A549 (cell line): ENCODE measurements around the gene CAMK2N2. TPM values are rescaled to one million over a fixed set of nuclear protein-coding genes. Genes with fewer than 3 reads are reported as not detected.

Experiments used
- ATAC-seq, 2 experiments: fragments of 200-7000 bp in 1 of 2; fragments of >200 bp in 1 of 2; cut with Nextera tagmentation in 1 of 2; cut with Tn5 transposase in 1 of 2; 3 replicates each; pipeline versions ENCODE4 v1.8.0 to v1.9.1; 2018 to 2020; ENCODE audit warnings: mild to moderate bottlenecking in 1 of 2, moderate library complexity in 1 of 2
- CTCF ChIA-PET: fragments of 300-600 bp; sonication (Branson Sonifier 250); formaldehyde crosslinking; extraction: SDS; loops from one replicate; lab custom pipeline; 2021; ENCODE audit warnings: antibody characterized with exemption, inconsistent platforms; lab: Yijun Ruan, JAX
- POLR2A ChIA-PET: fragments of 350-600 bp; formaldehyde crosslinking; extraction: SDS; loops from one replicate; lab custom pipeline; 2021; ENCODE audit warnings: antibody characterized with exemption, inconsistent platforms; lab: Yijun Ruan, JAX
- DNase-seq, 2 experiments: peaks; one replicate each; pipeline versions ENCODE4 v3.0.0 to v3.0.0-alpha.2; 2011 to 2016; ENCODE audit warnings: low read depth in 1 of 2, low spot score in 1 of 2
- FAIRE-seq: peaks from 2 replicates; lab custom pipeline; 2011; peaks lifted over from hg19 to GRCh38; lab: Jason Lieb, UNC
- H3K27ac ChIP-seq, 2 experiments: fragments of >200 bp; sonication (Bioruptor Twin); formaldehyde crosslinking; 3 replicates each; pipeline ENCODE4 v1.5.1; 2016 to 2017
- H3K4me1 ChIP-seq: fragments of >200 bp; sonication (Bioruptor Twin); formaldehyde crosslinking; 3 replicates; pipeline ENCODE4 v1.6.1; 2016
- H3K4me2 ChIP-seq: fragments of >200 bp; sonication (Bioruptor Twin); formaldehyde crosslinking; 3 replicates; pipeline ENCODE4 v1.6.1; 2016
- H3K4me3 ChIP-seq: fragments of >200 bp; sonication (Bioruptor Twin); formaldehyde crosslinking; 3 replicates; pipeline ENCODE4 v1.5.1; 2016
- H3K9me3 ChIP-seq: fragments of >200 bp; sonication (Bioruptor Twin); formaldehyde crosslinking; 3 replicates; pipeline ENCODE4 v1.6.1; 2016
- BCL3 ChIP-seq: fragments of >200 bp; sonication (Bioruptor Twin); formaldehyde crosslinking; IDR thresholded peaks from 3 replicates; pipeline ENCODE4 v1.6.1; 2016
- BHLHE40 ChIP-seq: IDR thresholded peaks from 2 replicates; pipeline ENCODE4 v1.6.1; 2012; ENCODE audit warnings: low read depth, low read length, inconsistent platforms
- CBX2 ChIP-seq: fragments of 200-600 bp; sonication (generic); IDR thresholded peaks from 2 replicates; pipeline ENCODE4 v1.6.1; 2016; ENCODE audit warnings: low read depth, mild to moderate bottlenecking, borderline replicate concordance
- CBX8 ChIP-seq: fragments of 200-600 bp; sonication (generic); IDR thresholded peaks from 2 replicates; pipeline ENCODE4 v1.6.1; 2016
- CEBPB ChIP-seq, 2 experiments: fragments of >200 bp in 1 of 2; sonication (Bioruptor Twin) in 1 of 2; formaldehyde crosslinking in 1 of 2; IDR thresholded peaks; 2 replicates each; pipeline ENCODE4 v1.6.1; 2012 to 2016
- CHD2 ChIP-seq: fragments of 150-350 bp; IDR thresholded peaks from 2 replicates; pipeline ENCODE4 v1.6.1; 2014; ENCODE audit warnings: low read length; ENCODE audit not compliant: partially characterized antibody
- E2F6 ChIP-seq: IDR thresholded peaks from 2 replicates; pipeline ENCODE4 v1.6.1; 2012; ENCODE audit warnings: low read depth, borderline replicate concordance
- GATA3 ChIP-seq: IDR thresholded peaks from 2 replicates; pipeline ENCODE4 v1.6.1; 2012; ENCODE audit warnings: borderline replicate concordance
- HEYL ChIP-seq: fragments of 250-450 bp; sonication (Bioruptor Pico); IDR thresholded peaks from 2 replicates; pipeline ENCODE4 v1.8.0; 2021; ENCODE audit warnings: mild to moderate bottlenecking, moderate library complexity
- HOXB13 ChIP-seq: fragments of 250-450 bp; sonication (Bioruptor Pico); IDR thresholded peaks from 2 replicates; pipeline ENCODE4 v1.5.0; 2020; ENCODE audit warnings: low read depth, mild to moderate bottlenecking, moderate library complexity
- JUNB ChIP-seq: fragments of >200 bp; sonication (Bioruptor Twin); formaldehyde crosslinking; IDR thresholded peaks from 2 replicates; pipeline ENCODE4 v1.6.1; 2016
- KDM1A ChIP-seq: fragments of 200-600 bp; sonication (generic); IDR thresholded peaks from 2 replicates; pipeline ENCODE4 v1.6.1; 2016; ENCODE audit warnings: low read depth, mild to moderate bottlenecking
- MAFK ChIP-seq: fragments of 450-650 bp; IDR thresholded peaks from 2 replicates; pipeline ENCODE4 v1.6.1; 2014; ENCODE audit not compliant: partially characterized antibody
- MAX ChIP-seq: IDR thresholded peaks from 2 replicates; pipeline ENCODE4 v1.6.1; 2012
- MAZ ChIP-seq: fragments of 150-350 bp; IDR thresholded peaks from 2 replicates; pipeline ENCODE4 v1.6.1; 2014; ENCODE audit warnings: antibody characterized with exemption, low read depth, low read length, borderline replicate concordance
- NFE2L2 ChIP-seq: fragments of 150-350 bp; conservative IDR thresholded peaks from 2 replicates; pipeline ENCODE4 v1.6.1; 2014; ENCODE audit warnings: low read length
- NPAS2 ChIP-seq: fragments of 250-450 bp; sonication (Bioruptor Pico); IDR thresholded peaks from 2 replicates; pipeline ENCODE4 v1.8.0; 2022; ENCODE audit warnings: mild to moderate bottlenecking, moderate library complexity, borderline replicate concordance
- PHF8 ChIP-seq: fragments of 200-600 bp; sonication (generic); IDR thresholded peaks from 2 replicates; pipeline ENCODE4 v1.6.1; 2016; ENCODE audit warnings: low read depth, mild to moderate bottlenecking, antibody characterized with exemption, moderate library complexity, borderline replicate concordance
- POLR2A ChIP-seq: IDR thresholded peaks from 2 replicates; pipeline ENCODE4 v1.6.1; 2012; ENCODE audit warnings: mild to moderate bottlenecking, low read length
- RCOR1 ChIP-seq: fragments of 150-350 bp; IDR thresholded peaks from 2 replicates; pipeline ENCODE4 v1.6.1; 2014; ENCODE audit warnings: antibody characterized with exemption, low read length, low read depth
- REST ChIP-seq: fragments of 200-600 bp; sonication (generic); IDR thresholded peaks from 2 replicates; pipeline ENCODE4 v1.6.1; 2016; ENCODE audit warnings: antibody characterized with exemption, mild to moderate bottlenecking, moderate library complexity
- RFX5 ChIP-seq: fragments of 450-650 bp; IDR thresholded peaks from 2 replicates; pipeline ENCODE4 v1.7.1; 2014; ENCODE audit warnings: antibody characterized with exemption, mild to moderate bottlenecking, moderate library complexity
- RNF2 ChIP-seq: fragments of 200-600 bp; sonication (generic); IDR thresholded peaks from 2 replicates; pipeline ENCODE4 v1.6.1; 2016; ENCODE audit warnings: low read depth, mild to moderate bottlenecking, antibody characterized with exemption, moderate library complexity, borderline replicate concordance
- SREBF2 ChIP-seq: fragments of 450-650 bp; IDR thresholded peaks from 2 replicates; pipeline ENCODE4 v1.6.1; 2014; ENCODE audit warnings: mild to moderate bottlenecking, moderate library complexity
- USF2 ChIP-seq: fragments of 450-650 bp; IDR thresholded peaks from 2 replicates; pipeline ENCODE4 v1.6.1; 2014; ENCODE audit warnings: antibody characterized with exemption
- ZSCAN20 ChIP-seq: fragments of 250-450 bp; sonication (Bioruptor Pico); IDR thresholded peaks from 2 replicates; pipeline ENCODE4 v1.8.0; 2022; ENCODE audit warnings: mild to moderate bottlenecking, moderate library complexity
- WGBS: methylation state at CpG from one replicate; pipeline ENCODE4 v1.1.6; 2017; ENCODE audit errors: missing lambda C conversion rate; 5-methylcytosine and 5-hydroxymethylcytosine counted together
- polyA plus RNA-seq, 4 experiments: library from polyadenylated mRNA; depleted of rRNA in 3 of 4; stranded (reverse); fragments of >200 nt; fragmentation: RNase III in 1 of 4; extraction: RNeasy Plus Mini Kit Qiagen cat#74134 plus additional on column Dnase treatment in 1 of 4; gene quantifications; 2 replicates in 3 of 4; 3 replicates in 1 of 4; pipeline ENCODE4 v1.2.3, GENCODE V29; 2011 to 2017

CAMK2N2 gene
- polyA plus RNA-seq, 2 of the 4 experiments (the other 2 are of a cell fraction) = 0.05 to 0.71 TPM

GRCh38 chr3:184260724-184261269 is 556 bp downstream of the CAMK2N2 start:
- no peak for TF ChIP-seq POLR2A
- no peak for TF ChIP-seq CEBPB (IDR thresholded peaks at IDR 0.05)
- no peak for TF ChIP-seq KDM1A
- no peak for TF ChIP-seq E2F6
- no peak for TF ChIP-seq MAZ
- TF ChIP-seq MAFK = no peak
- no peak for TF ChIP-seq CBX8
- no peak for TF ChIP-seq CBX2
- TF ChIP-seq RCOR1 = no peak
- no peak for TF ChIP-seq USF2
- no peak for TF ChIP-seq ZSCAN20 (CRISPR knock-in tag)
- no peak; the same call in 1 of the 2 replicates for TF ChIP-seq REST
- no peak for TF ChIP-seq RFX5
- no peak for TF ChIP-seq NPAS2 (CRISPR knock-in tag)
- no peak for TF ChIP-seq CHD2
- no peak for TF ChIP-seq BCL3
- TF ChIP-seq SREBF2 = no peak
- no peak for TF ChIP-seq JUNB
- no peak for DNase-seq
- WGBS = no CpG with 5 or more reads among the region's 49 CpGs
- Histone ChIP-seq H3K4me2 (peak overlapping the region; percentile 99), H3K4me3 (peak overlapping the region; percentile 53), H3K4me1 (peaks cover 13% of the 10 kb centered on the region; the same call in 1 of the 3 replicates), H3K9me3 (no peaks in the 10 kb centered on the region), H3K27ac (peak overlapping the region; percentile 10 to 80; a peak in 4 of 6 replicates)
- POLR2A ChIA-PET = no interaction called here
- FAIRE-seq = no peak
- CTCF ChIA-PET = interaction anchor here (1.3 to 5.5 kb wide), 2 partner anchors 11 to 88 kb away, joined by 3 to 27 read pairs; partner anchors contain the start of gene EEF1AKMT4
- ATAC-seq = peak in 1 of 2 experiments; percentile 5; a peak in 2 of 6 replicates

GRCh38 chr3:184259878-184260723 is 1.3 kb downstream of the CAMK2N2 start:
- FAIRE-seq (no peak), ATAC-seq (peak; percentile 42 to 60; a peak in 5 of 6 replicates), DNase-seq (peak; percentile 24 to 62)
- POLR2A ChIA-PET = no interaction called here
- CTCF ChIA-PET = interaction anchor here (1.3 to 5.5 kb wide), 2 partner anchors 10 to 87 kb away, joined by 3 to 27 read pairs; partner anchors contain the start of gene EEF1AKMT4
- peak overlapping the region; percentile 99 for H3K4me2 ChIP-seq
- H3K4me3 ChIP-seq = peak overlapping the region; percentile 53
- WGBS = 5% methylated on average over 26 of the region's 91 CpGs
- H3K9me3 ChIP-seq = no peaks in the 10 kb centered on the region
- H3K27ac ChIP-seq = no peak overlapping the region
- H3K4me1 ChIP-seq = peaks cover 13% of the 10 kb centered on the region; the same call in 1 of the 3 replicates
- TF ChIP-seq GATA3 (no peak), RNF2 (no peak), REST (peak; percentile 56; the same call in 1 of the 2 replicates), KDM1A (no peak), BHLHE40 (no peak), PHF8 (no peak), HOXB13 (no peak), NFE2L2 (no peak), MAX (no peak), HEYL (CRISPR knock-in tag) (no peak), JUNB (no peak), RFX5 (no peak)
